KMS-11 (cell line): Measurements from ENCODE around the gene TMEM43.

ENCODE experiments used
- H2AFZ ChIP-seq: fragments of 200-600 bp; sonication (generic); 2 replicates; pipeline ENCODE4 v1.6.1; 2016; ENCODE audit warnings: antibody characterized with exemption, mixed run types, low read depth
- H3K27ac ChIP-seq: fragments of 200-600 bp; sonication (generic); 2 replicates; pipeline ENCODE4 v1.6.1; 2016; ENCODE audit warnings: mild to moderate bottlenecking, mixed run types
- H3K27me3 ChIP-seq: fragments of 200-600 bp; sonication (generic); 2 replicates; pipeline ENCODE4 v1.6.1; 2017; ENCODE audit warnings: mild to moderate bottlenecking, low read depth, mixed run types, moderate library complexity; ENCODE audit not compliant: insufficient read depth
- H3K36me3 ChIP-seq: fragments of 200-600 bp; sonication (generic); 2 replicates; pipeline ENCODE4 v1.6.1; 2017; ENCODE audit warnings: mild to moderate bottlenecking, mixed run types; ENCODE audit not compliant: insufficient read depth
- H3K4me1 ChIP-seq: fragments of 200-600 bp; sonication (generic); 2 replicates; pipeline ENCODE4 v1.6.1; 2016; ENCODE audit warnings: mild to moderate bottlenecking, low read depth, mixed run types; ENCODE audit not compliant: poor library complexity, severe bottlenecking
- H3K4me2 ChIP-seq: fragments of 200-600 bp; sonication (generic); 2 replicates; pipeline ENCODE4 v1.7.0; 2016; ENCODE audit warnings: mild to moderate bottlenecking, mixed run types
- H3K4me3 ChIP-seq: fragments of 200-600 bp; sonication (generic); IDR thresholded peaks from 2 replicates; pipeline ENCODE4 v1.6.1; 2017; ENCODE audit warnings: low read depth, low read length, mixed read lengths; ENCODE audit not compliant: insufficient read depth
- H3K79me2 ChIP-seq: fragments of 200-600 bp; sonication (generic); 2 replicates; pipeline ENCODE4 v1.6.1; 2016; ENCODE audit warnings: low read depth, mixed run types; ENCODE audit not compliant: insufficient read depth
- H3K9ac ChIP-seq: fragments of 200-600 bp; sonication (generic); 2 replicates; pipeline ENCODE4 v1.6.1; 2016; ENCODE audit warnings: mild to moderate bottlenecking, mixed run types
- H4K20me1 ChIP-seq: fragments of 200-600 bp; sonication (generic); 2 replicates; pipeline ENCODE4 v1.6.1; 2016; ENCODE audit warnings: mild to moderate bottlenecking, mixed run types; ENCODE audit not compliant: insufficient read depth
- CTCF ChIP-seq: fragments of 200-600 bp; sonication (generic); conservative IDR thresholded peaks from 2 replicates; pipeline ENCODE4 v1.6.1; 2017; ENCODE audit warnings: low read depth, mild to moderate bottlenecking, antibody characterized with exemption, low read length, moderate library complexity, mixed read lengths

The TMEM43 gene

GRCh38 chr3:14145236-14145635 is 20.4 kb downstream of the TMEM43 start:
- Histone ChIP-seq H2AFZ (no peak overlapping the region), H3K27me3 (no peaks in the 10 kb centered on the region), H4K20me1 (no peaks in the 10 kb centered on the region), H3K9ac (peak overlapping the region; percentile 63), H3K4me3 (no peak overlapping the region), H3K27ac (peak overlapping the region; percentile 91), H3K4me2 (0 out of 2 replicates have a peak overlapping the region, but pooled peaks have one; percentile 68), H3K36me3 (no peaks in the 10 kb centered on the region), H3K4me1 (peaks cover 25% of the 10 kb centered on the region), H3K79me2 (no peaks in the 10 kb centered on the region)
- no peak for TF ChIP-seq CTCF

GRCh38 chr3:14145670-14146380 is 21.0 kb downstream of the TMEM43 start:
- Histone ChIP-seq H3K4me1 (peaks cover 25% of the 10 kb centered on the region), H3K27me3 (no peaks in the 10 kb centered on the region), H3K9ac (no peak overlapping the region), H2AFZ (no peak overlapping the region), H3K27ac (no peak overlapping the region), H4K20me1 (no peaks in the 10 kb centered on the region), H3K4me3 (no peak overlapping the region), H3K79me2 (no peaks in the 10 kb centered on the region), H3K4me2 (no peak overlapping the region), H3K36me3 (no peaks in the 10 kb centered on the region)
- TF ChIP-seq CTCF = no peak

- Histone ChIP-seq H3K9ac (no peak overlapping the region), H4K20me1 (no peaks in the 10 kb centered on the region), H3K4me1 (peaks cover 25% of the 10 kb centered on the region), H3K36me3 (no peaks in the 10 kb centered on the region), H3K27ac (no peak overlapping the region), H3K79me2 (no peaks in the 10 kb centered on the region), H3K4me3 (no peak overlapping the region), H3K4me2 (no peak overlapping the region), H2AFZ (no peak overlapping the region), H3K27me3 (no peaks in the 10 kb centered on the region)
- no peak for TF ChIP-seq CTCF
Measured at GRCh38 chr3:14146381-14147065, 21.7 kb downstream of the TMEM43 start.

GRCh38 chr3:14147066-14147435 is 22.2 kb downstream of the TMEM43 start:
- Histone ChIP-seq H4K20me1 (no peaks in the 10 kb centered on the region), H2AFZ (no peak overlapping the region), H3K9ac (no peak overlapping the region), H3K36me3 (no peaks in the 10 kb centered on the region), H3K4me2 (no peak overlapping the region), H3K4me3 (no peak overlapping the region), H3K27me3 (no peaks in the 10 kb centered on the region), H3K4me1 (peaks cover 25% of the 10 kb centered on the region), H3K27ac (no peak overlapping the region), H3K79me2 (no peaks in the 10 kb centered on the region)
- no peak for TF ChIP-seq CTCF
